Endodermal cell (in vitro differentiated cells): Measurements from ENCODE around the gene PDE8A. TPM values are rescaled to one million over a fixed set of nuclear protein-coding genes. Genes with fewer than 3 reads are reported as not detected.

Source experiments
- DNase-seq: peaks from one replicate; pipeline ENCODE4 v3.0.0-alpha.2; 2017
- H3K27ac ChIP-seq: 2 replicates; pipeline ENCODE4 v1.5.1; 2013; ENCODE audit warnings: mild to moderate bottlenecking, low read depth, low read length, moderate library complexity
- H3K27me3 ChIP-seq: 2 replicates; pipeline ENCODE4 v1.6.1; 2013; ENCODE audit warnings: mild to moderate bottlenecking, low read length, moderate library complexity; ENCODE audit not compliant: insufficient read depth, control insufficient read depth, poor library complexity, severe bottlenecking
- H3K36me3 ChIP-seq: 2 replicates; pipeline ENCODE4 v1.7.0; 2013; ENCODE audit warnings: mild to moderate bottlenecking, low read length, moderate library complexity; ENCODE audit not compliant: control insufficient read depth, insufficient read depth
- H3K4me1 ChIP-seq: one replicate; pipeline ENCODE4 v1.7.0; 2013; ENCODE audit warnings: low read length; ENCODE audit not compliant: control insufficient read depth, insufficient read depth
- H3K4me3 ChIP-seq: 2 replicates; pipeline ENCODE4 v1.5.1; 2013; ENCODE audit warnings: mild to moderate bottlenecking, low read length, moderate library complexity
- H3K9ac ChIP-seq: 2 replicates; pipeline ENCODE4 v1.6.1; 2013; ENCODE audit warnings: mild to moderate bottlenecking, low read length, moderate library complexity; ENCODE audit not compliant: poor library complexity, severe bottlenecking; ENCODE audit errors: extremely low read depth
- H3K9me3 ChIP-seq: 2 replicates; pipeline ENCODE4 v1.6.1; 2013; ENCODE audit warnings: mild to moderate bottlenecking, low read length, moderate library complexity; ENCODE audit not compliant: control insufficient read depth
- H3K27ac Mint-ChIP-seq: 2 replicates; pipeline ENCODE4 v1.8.0; 2020; ENCODE audit warnings: mixed read lengths
- H3K27me3 Mint-ChIP-seq: 2 replicates; pipeline ENCODE4 v1.8.0; 2021; ENCODE audit warnings: mild to moderate bottlenecking, mixed read lengths; ENCODE audit not compliant: insufficient read depth
- H3K36me3 Mint-ChIP-seq: 2 replicates; pipeline ENCODE4 v1.8.0; 2020; ENCODE audit warnings: low read depth, mixed read lengths
- H3K4me1 Mint-ChIP-seq: 2 replicates; pipeline ENCODE4 v1.8.0; 2020; ENCODE audit warnings: mixed read lengths
- H3K4me3 Mint-ChIP-seq: 2 replicates; pipeline ENCODE4 v1.8.0; 2020; ENCODE audit warnings: mild to moderate bottlenecking, moderate library complexity, mixed read lengths
- H3K9me3 Mint-ChIP-seq: 2 replicates; pipeline ENCODE4 v1.8.0; 2020; ENCODE audit warnings: mild to moderate bottlenecking, mixed read lengths
- CTCF ChIP-seq: fragments of 200-600 bp; sonication (generic); conservative IDR thresholded peaks from 2 replicates; pipeline ENCODE4 v1.5.0; 2021; ENCODE audit warnings: antibody characterized with exemption, mild to moderate bottlenecking
- WGBS, 2 experiments: methylation state at CpG; one replicate each; pipeline versions ENCODE4 v1.1.5 to v1.1.7; 2013; ENCODE audit warnings: missing lambda C conversion rate in 2 of 2, mixed read lengths in 1 of 2; ENCODE audit not compliant: insufficient coverage in 1 of 2, insufficient read length in 1 of 2; 5-methylcytosine and 5-hydroxymethylcytosine counted together
- total RNA-seq, 2 donors: library from RNA; stranded (reverse); fragmentation: NEBNext Ultra II Directional in 1 of 2; extraction: Animal tissue kit (Norgen Biotek cat#: 25700) in 1 of 2; gene quantifications; 2 replicates in 1 of 2; 3 replicates in 1 of 2; pipeline ENCODE4 v1.2.1, GENCODE V29; 2021

Gene PDE8A
- total RNA-seq, 2 donors from 2014 or later, result 14.8 to 15.2 TPM

GRCh38 chr15:85009435-85009834, 27.8 kb downstream of the PDE8A start:
- no peak overlapping the region for H3K4me3 ChIP-seq
- no peaks in the 10 kb centered on the region for H3K27me3 ChIP-seq
- H3K4me3 Mint-ChIP-seq, result no peak overlapping the region
- no peak overlapping the region for H3K27ac Mint-ChIP-seq
- H3K9ac ChIP-seq, result no peak overlapping the region
- H3K27me3 Mint-ChIP-seq, result no peaks in the 10 kb centered on the region
- peaks cover 26% of the 10 kb centered on the region for H3K4me1 Mint-ChIP-seq
- H3K36me3 Mint-ChIP-seq, result no peaks in the 10 kb centered on the region
- H3K4me1 ChIP-seq, result no peaks in the 10 kb centered on the region
- no peaks in the 10 kb centered on the region for H3K9me3 ChIP-seq
- TF ChIP-seq CTCF, result no peak
- H3K9me3 Mint-ChIP-seq, result no peaks in the 10 kb centered on the region
- 90 to 100% methylated on average over 1 to 2 of the region's 2 CpGs for WGBS, 2 experiments
- H3K27ac ChIP-seq, result no peak overlapping the region
- DNase-seq, result no peak
- H3K36me3 ChIP-seq, result no peaks in the 10 kb centered on the region

- Mint-ChIP-seq H3K27ac (no peak overlapping the region), H3K9me3 (no peaks in the 10 kb centered on the region), H3K4me3 (no peak overlapping the region), H3K27me3 (no peaks in the 10 kb centered on the region), H3K4me1 (peaks cover 25% of the 10 kb centered on the region), H3K36me3 (no peaks in the 10 kb centered on the region)
- Histone ChIP-seq H3K27ac (no peak overlapping the region), H3K9ac (no peak overlapping the region), H3K4me1 (no peaks in the 10 kb centered on the region), H3K4me3 (no peak overlapping the region), H3K36me3 (no peaks in the 10 kb centered on the region), H3K27me3 (no peaks in the 10 kb centered on the region), H3K9me3 (no peaks in the 10 kb centered on the region)
- no peak for DNase-seq
- TF ChIP-seq CTCF, result no peak
Observed at GRCh38 chr15:85010071-85010385, 28.4 kb downstream of the PDE8A start.

GRCh38 chr15:85010386-85011159, 28.9 kb downstream of the PDE8A start:
- H3K9ac ChIP-seq, result no peak overlapping the region
- H3K9me3 Mint-ChIP-seq, result no peaks in the 10 kb centered on the region

More at GRCh38 chr15:85010386-85011159, 28.9 kb downstream of the PDE8A start:
- TF ChIP-seq CTCF, result peak; percentile 68
- Mint-ChIP-seq H3K27me3 (no peaks in the 10 kb centered on the region), H3K27ac (no peak overlapping the region), H3K4me3 (no peak overlapping the region), H3K36me3 (no peaks in the 10 kb centered on the region), H3K4me1 (peaks cover 25% of the 10 kb centered on the region)
- WGBS, 2 experiments, result 67 to 85% methylated on average over 1 to 3 of the region's 3 CpGs
- no peaks in the 10 kb centered on the region for H3K9me3 ChIP-seq
- no peaks in the 10 kb centered on the region for H3K36me3 ChIP-seq
- no peak overlapping the region for H3K4me3 ChIP-seq
- no peaks in the 10 kb centered on the region for H3K4me1 ChIP-seq
- no peaks in the 10 kb centered on the region for H3K27me3 ChIP-seq
- H3K27ac ChIP-seq, result no peak overlapping the region
- no peak for DNase-seq
